NT2/D1 (cell line): ENCODE results near the gene ITGA2B.

ENCODE experiments used
- SUZ12 ChIP-seq: IDR thresholded peaks from 2 replicates; pipeline ENCODE4 v1.6.1; 2011; ENCODE audit not compliant: insufficient read length, insufficient read depth; ENCODE audit errors: extremely low read depth
- YY1 ChIP-seq: IDR thresholded peaks from 2 replicates; pipeline ENCODE4 v1.6.1; 2011; ENCODE audit not compliant: insufficient read length, insufficient read depth
- ZNF274 ChIP-seq: IDR thresholded peaks from 2 replicates; pipeline ENCODE4 v1.6.1; 2011; ENCODE audit warnings: mild to moderate bottlenecking, low read depth, low read length

DNA sequence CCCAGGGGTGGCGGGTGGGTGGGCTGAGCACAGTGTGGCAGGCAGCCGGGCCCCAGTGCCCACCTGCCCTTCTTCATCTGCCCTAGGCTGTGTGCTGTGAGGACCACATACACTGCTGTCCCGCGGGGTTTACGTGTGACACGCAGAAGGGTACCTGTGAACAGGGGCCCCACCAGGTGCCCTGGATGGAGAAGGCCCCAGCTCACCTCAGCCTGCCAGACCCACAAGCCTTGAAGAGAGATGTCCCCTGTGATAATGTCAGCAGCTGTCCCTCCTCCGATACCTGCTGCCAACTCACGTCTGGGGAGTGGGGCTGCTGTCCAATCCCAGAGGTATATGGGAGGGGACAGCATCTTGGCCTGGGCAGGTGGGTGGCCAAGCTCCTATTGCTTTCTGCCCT is 38.0 kb downstream of the ITGA2B start:
- no peak for TF ChIP-seq YY1
- TF ChIP-seq ZNF274: no peak
- no peak for TF ChIP-seq SUZ12
